GM21528 (cell line): ENCODE data around the gene SIRT1.
"Not testable (repeated sequence)": the region's sequence is repeated elsewhere in the genome, so short reads cannot be mapped to it uniquely, and the experiment has no call there.

Experiments used
- ATAC-seq: cut with Tn5 transposase; IDR thresholded peaks from one replicate; pipeline ENCODE4 v1.9.1; 2021; ENCODE audit warnings: mild to moderate bottlenecking, moderate library complexity; ENCODE audit not compliant: unreplicated experiment, low FRiP score

SIRT1 gene

DNA sequence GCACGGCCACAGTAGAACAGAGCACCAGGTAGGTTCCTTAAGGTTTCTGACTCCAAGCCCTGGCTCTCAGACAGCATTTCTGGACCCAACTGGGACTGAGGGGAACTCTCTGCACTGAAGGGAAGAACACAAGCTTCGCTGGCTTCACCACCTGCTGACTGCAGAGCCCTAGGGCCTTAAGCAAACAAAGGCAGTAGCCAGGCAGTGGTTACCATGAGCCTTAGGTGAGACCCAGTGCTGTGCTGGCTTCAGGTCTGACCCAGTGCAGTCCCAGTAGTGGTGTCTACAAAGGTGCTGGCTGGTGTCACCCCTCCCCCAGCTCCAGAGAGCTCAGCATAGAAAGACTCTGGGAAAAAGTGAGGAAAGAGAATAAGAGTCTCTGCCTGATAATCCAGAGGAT lies 59.5 kb downstream of the SIRT1 start:
- ATAC-seq: no peak

DNA sequence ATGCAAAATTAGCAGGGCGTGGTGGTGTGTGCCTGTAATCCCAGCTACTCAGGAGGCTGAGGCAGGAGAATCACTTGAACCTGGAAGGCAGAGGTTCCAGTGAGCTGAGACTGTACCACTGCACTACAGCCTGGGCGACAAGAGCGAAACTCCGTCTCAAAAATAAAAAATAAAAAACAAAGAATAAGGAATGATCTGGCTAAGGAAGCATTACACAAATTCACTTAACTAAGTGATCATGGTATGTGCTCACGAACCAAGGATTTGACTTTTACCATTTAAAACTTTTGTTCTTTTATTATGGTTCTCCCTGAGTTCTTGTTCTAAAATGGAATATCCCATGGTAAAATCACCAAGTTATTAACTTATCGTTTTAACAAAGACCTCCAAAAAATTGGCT lies 71.2 kb downstream of the SIRT1 start:
- ATAC-seq: no peak

DNA sequence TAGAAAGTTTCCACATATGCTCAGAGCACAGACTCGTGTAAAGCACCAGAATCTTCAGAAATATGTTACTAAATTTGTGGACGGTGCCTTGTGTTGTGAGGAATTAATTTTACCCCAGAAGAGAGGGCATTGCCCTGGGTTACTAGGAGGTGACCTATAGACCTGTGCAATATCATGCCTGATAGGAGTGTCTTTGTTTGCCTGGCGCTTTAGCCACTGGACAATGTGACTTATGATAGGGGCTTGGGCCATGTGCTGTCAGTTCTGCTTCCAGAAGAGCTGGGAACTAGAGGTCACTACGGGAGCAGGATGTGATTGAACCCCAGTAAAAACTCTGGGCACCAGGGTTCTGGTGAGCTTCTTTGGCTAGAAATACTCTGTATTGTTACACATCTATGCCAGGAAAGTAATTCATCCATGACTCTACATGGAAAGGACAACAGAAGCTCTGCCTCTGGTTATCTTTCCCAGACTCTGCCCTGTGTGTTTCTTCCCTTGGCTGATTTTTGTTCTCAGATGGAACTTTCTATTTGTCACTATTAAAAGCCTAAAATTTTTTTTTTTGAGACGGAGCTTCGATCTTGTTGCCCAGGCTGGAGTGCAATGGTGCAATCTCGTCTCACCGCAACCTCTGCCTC lies 75.5 kb downstream of the SIRT1 start:
- no peak for ATAC-seq

DNA sequence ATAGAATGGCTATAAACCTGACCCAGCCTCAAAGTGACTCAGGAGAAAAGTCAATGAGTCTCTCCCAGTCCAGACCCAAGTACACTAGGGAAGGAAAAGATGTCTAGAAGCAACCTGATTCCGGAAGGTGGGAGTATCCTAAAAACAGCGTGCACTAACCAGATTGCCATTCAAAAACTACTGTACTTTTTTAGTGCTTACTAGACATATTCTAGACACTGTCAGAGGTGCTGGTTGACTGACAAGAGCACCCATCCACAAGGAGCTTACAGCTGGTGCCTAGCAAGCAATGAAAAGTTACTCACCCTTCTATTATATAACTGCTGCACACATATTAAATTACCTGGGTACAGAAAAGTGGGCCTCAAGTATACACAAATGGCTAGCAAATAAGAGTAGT lies 81.0 kb downstream of the SIRT1 start:
- ATAC-seq: no peak

DNA sequence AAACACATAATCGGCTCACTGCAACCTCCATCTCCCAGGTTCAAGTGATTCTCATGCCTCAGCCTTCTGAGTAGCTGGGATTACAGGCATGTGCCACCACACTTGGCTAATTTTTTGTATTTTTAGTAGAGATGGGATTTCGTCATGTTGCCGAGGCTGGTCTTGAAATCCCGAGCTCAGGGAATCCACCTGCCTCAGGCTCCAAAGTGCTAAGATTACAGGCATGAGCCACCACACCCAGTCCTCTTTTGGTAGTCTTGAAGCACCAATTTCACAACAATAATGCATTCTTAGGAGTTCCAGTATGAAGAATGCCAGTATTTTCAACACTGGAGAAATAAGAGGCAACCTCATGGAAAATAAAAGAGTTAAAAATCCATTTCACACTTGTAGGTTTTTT lies 81.6 kb downstream of the SIRT1 start:
- ATAC-seq: not testable (repeated sequence)
